Measurements from ENCODE around the gene CDPF1. TPM values are rescaled to one million over a fixed set of nuclear protein-coding genes. Genes with fewer than 3 reads are reported as not detected.

The CDPF1 gene
- total RNA-seq, 1 experiment from 2014 or later: 26.2 TPM

- Histone ChIP-seq H3K27me3 (no peaks in the 10 kb centered on the region), H3K4me3 (no peak overlapping the region), H3K36me3 (peaks cover 14% of the 10 kb centered on the region), H3K9me3 (no peaks in the 10 kb centered on the region)
- no peak for DNase-seq
Observed at GRCh38 chr22:46287873-46288751, 38.0 kb upstream of the CDPF1 start.

GRCh38 chr22:46286941-46287872 lies 37.1 kb upstream of the CDPF1 start:
- DNase-seq: no peak
- Histone ChIP-seq H3K9me3 (no peaks in the 10 kb centered on the region), H3K4me3 (no peak overlapping the region), H3K36me3 (peaks cover 14% of the 10 kb centered on the region), H3K27me3 (no peaks in the 10 kb centered on the region)

- Histone ChIP-seq H3K36me3 (peaks cover 14% of the 10 kb centered on the region), H3K27me3 (no peaks in the 10 kb centered on the region), H3K4me3 (no peak overlapping the region), H3K9me3 (no peaks in the 10 kb centered on the region)
- DNase-seq: no peak
Observed at GRCh38 chr22:46286006-46286405, 35.9 kb upstream of the CDPF1 start.

- H3K4me3 ChIP-seq: no peak overlapping the region
- no peaks in the 10 kb centered on the region for H3K27me3 ChIP-seq
- H3K9me3 ChIP-seq: no peaks in the 10 kb centered on the region
- peaks cover 26% of the 10 kb centered on the region for H3K36me3 ChIP-seq
- no peak for DNase-seq
Observed at GRCh38 chr22:46281866-46282678, 32.0 kb upstream of the CDPF1 start.

- no peak for DNase-seq
- no peak overlapping the region for H3K4me3 ChIP-seq
- H3K36me3 ChIP-seq: peaks cover 32% of the 10 kb centered on the region
- H3K27me3 ChIP-seq: no peaks in the 10 kb centered on the region
- no peaks in the 10 kb centered on the region for H3K9me3 ChIP-seq
Observed at GRCh38 chr22:46280999-46281623, 31.0 kb upstream of the CDPF1 start.

- DNase-seq: no peak
- no peaks in the 10 kb centered on the region for H3K9me3 ChIP-seq
- H3K36me3 ChIP-seq: peaks cover 37% of the 10 kb centered on the region
- H3K27me3 ChIP-seq: no peaks in the 10 kb centered on the region
- H3K4me3 ChIP-seq: no peak overlapping the region
Observed at GRCh38 chr22:46280063-46280817, 30.1 kb upstream of the CDPF1 start.

- no peak for DNase-seq
Observed at GRCh38 chr22:46278656-46279645, 28.9 kb upstream of the CDPF1 start.

GRCh38 chr22:46276563-46276962 lies 26.5 kb upstream of the CDPF1 start:
- no peaks in the 10 kb centered on the region for H3K9me3 ChIP-seq
- DNase-seq: no peak
- H3K36me3 ChIP-seq: peaks cover 39% of the 10 kb centered on the region
- no peak overlapping the region for H3K4me3 ChIP-seq
- H3K27me3 ChIP-seq: no peaks in the 10 kb centered on the region

More at GRCh38 chr22:46278656-46279645, 28.9 kb upstream of the CDPF1 start:
- Histone ChIP-seq H3K36me3 (peaks cover 37% of the 10 kb centered on the region), H3K27me3 (no peaks in the 10 kb centered on the region), H3K9me3 (no peaks in the 10 kb centered on the region), H3K4me3 (no peak overlapping the region)

GRCh38 chr22:46275455-46276122 lies 25.5 kb upstream of the CDPF1 start:
- no peak overlapping the region for H3K4me3 ChIP-seq
- no peaks in the 10 kb centered on the region for H3K9me3 ChIP-seq
- no peak for DNase-seq
- H3K27me3 ChIP-seq: no peaks in the 10 kb centered on the region
- peaks cover 33% of the 10 kb centered on the region for H3K36me3 ChIP-seq

GRCh38 chr22:46274381-46274780 lies 24.3 kb upstream of the CDPF1 start:
- DNase-seq: no peak
- Histone ChIP-seq H3K36me3 (peaks cover 37% of the 10 kb centered on the region), H3K9me3 (no peaks in the 10 kb centered on the region), H3K27me3 (no peaks in the 10 kb centered on the region), H3K4me3 (no peak overlapping the region)

- no peaks in the 10 kb centered on the region for H3K27me3 ChIP-seq
- peaks cover 35% of the 10 kb centered on the region for H3K36me3 ChIP-seq
- H3K4me3 ChIP-seq: no peak overlapping the region
- no peak for DNase-seq
- no peaks in the 10 kb centered on the region for H3K9me3 ChIP-seq
Observed at GRCh38 chr22:46273432-46274148, 23.5 kb upstream of the CDPF1 start.

- H3K27me3 ChIP-seq: no peaks in the 10 kb centered on the region
- no peaks in the 10 kb centered on the region for H3K9me3 ChIP-seq
- H3K4me3 ChIP-seq: no peak overlapping the region
- peaks cover 35% of the 10 kb centered on the region for H3K36me3 ChIP-seq
- no peak for DNase-seq
Observed at GRCh38 chr22:46272762-46273431, 22.8 kb upstream of the CDPF1 start.

- Histone ChIP-seq H3K27me3 (no peaks in the 10 kb centered on the region), H3K4me3 (no peak overlapping the region), H3K9me3 (no peaks in the 10 kb centered on the region), H3K36me3 (peaks cover 34% of the 10 kb centered on the region)
- DNase-seq: no peak
Observed at GRCh38 chr22:46272196-46272595, 22.1 kb upstream of the CDPF1 start.
